Gastroesophageal sphincter (tissue), 4 donors: ENCODE results near the gene BABAM2. TPM values are rescaled to one million over a fixed set of nuclear protein-coding genes. Genes with fewer than 3 reads are reported as not detected.
"Not testable (repeated sequence)": the region's sequence is repeated elsewhere in the genome, so short reads cannot be mapped to it uniquely, and the experiment has no call there.

Experiments used
- ATAC-seq: fragments of 150-250 bp; one replicate; pipeline ENCODE4 v1.9.1; 2016; ENCODE audit warnings: mild to moderate bottlenecking, moderate library complexity
- H3K27ac ChIP-seq, 4 donors: fragments of 200-600 bp; sonication (generic) in 3 of 4; 1 replicate in 3 of 4; 2 replicates in 1 of 4; pipeline ENCODE4 v1.5.1; 2016 to 2019
- H3K27me3 ChIP-seq: fragments of 200-600 bp; sonication (generic); one replicate; pipeline ENCODE4 v1.5.1; 2019
- H3K36me3 ChIP-seq, 2 donors: fragments of 200-600 bp; sonication (generic); one replicate each; pipeline ENCODE4 v1.5.1; 2019; ENCODE audit warnings: control low read depth in 1 of 2
- H3K4me1 ChIP-seq, 3 donors: fragments of 200-600 bp; sonication (generic); 1 replicate in 2 of 3; 2 replicates in 1 of 3; pipeline ENCODE4 v1.5.1; 2016 to 2019; ENCODE audit warnings: control low read depth in 2 of 3
- H3K4me3 ChIP-seq, 2 donors: fragments of 200-600 bp; sonication (generic); one replicate each; pipeline ENCODE4 v1.5.1; 2019; ENCODE audit warnings: mild to moderate bottlenecking in 1 of 2, moderate library complexity in 1 of 2
- H3K9me3 ChIP-seq, 3 donors: fragments of 200-600 bp; sonication (generic); one replicate each; pipeline ENCODE4 v1.5.1; 2017 to 2019; ENCODE audit warnings: control low read depth in 2 of 3
- EP300 ChIP-seq: sonication (generic); formaldehyde crosslinking; IDR thresholded peaks from one replicate; pipeline ENCODE4 v1.6.1; 2017; ENCODE audit warnings: antibody characterized with exemption, mild to moderate bottlenecking
- POLR2A ChIP-seq, 2 donors: fragments of 450-650 bp; IDR thresholded peaks; one replicate each; pipeline ENCODE4 v1.6.1; 2017; ENCODE audit warnings: antibody characterized with exemption in 2 of 2, mild to moderate bottlenecking in 2 of 2, moderate library complexity in 1 of 2
- POLR2AphosphoS5 ChIP-seq: sonication (generic); formaldehyde crosslinking; IDR thresholded peaks from one replicate; pipeline ENCODE4 v1.6.1; 2017; ENCODE audit warnings: antibody characterized with exemption
- WGBS, 2 donors: methylation state at CpG; one replicate each; pipeline ENCODE4 v1.1.5; 2018; ENCODE audit warnings: low coverage in 1 of 2; 5-methylcytosine and 5-hydroxymethylcytosine counted together
- total RNA-seq, 4 donors: library from RNA; depleted of rRNA; stranded (reverse); fragments of >200 nt; gene quantifications; one replicate each; pipeline ENCODE4 v1.1.0, GENCODE V29; 2016
- TF ChIP-seq, protein P1 (sequence below), 4 experiments: fragments of 200-600 bp in 2 of 4; fragments of 450-650 bp in 2 of 4; sonication (generic) in 1 of 4; IDR thresholded peaks; one replicate each; pipeline ENCODE4 v1.5.1; 2017 to 2019; ENCODE audit warnings: antibody characterized with exemption in 4 of 4, mild to moderate bottlenecking in 2 of 4, moderate library complexity in 2 of 4

The BABAM2 gene
- total RNA-seq, 4 donors from 2014 or later: 28.5 to 43.6 (median 37.4) TPM

DNA sequence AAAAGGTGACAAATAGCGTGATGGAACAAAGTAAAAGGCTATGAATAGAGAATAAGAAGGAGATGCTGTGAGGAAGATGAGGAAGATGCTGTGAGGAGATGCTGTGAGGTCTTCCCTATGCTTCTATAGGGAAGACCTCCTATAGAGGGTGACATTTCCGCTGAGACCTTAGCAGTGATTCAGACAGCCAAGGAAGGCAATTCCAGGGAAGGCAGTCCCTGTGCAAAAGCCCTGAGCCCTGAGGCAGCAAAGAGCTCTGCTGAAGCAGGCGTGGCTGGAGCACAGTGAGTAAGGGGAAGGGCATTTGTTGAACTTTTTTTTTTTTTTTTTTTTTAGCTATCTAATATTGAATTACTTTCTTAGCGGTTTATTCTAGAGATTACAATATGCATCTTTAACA is 359.5 kb downstream of the BABAM2 start:
- no peaks in the 10 kb centered on the region for H3K9me3 ChIP-seq
- H3K4me3 ChIP-seq: no peak overlapping the region
- H3K4me1 ChIP-seq: peaks cover 3 to 14% (median 6%) of the 10 kb centered on the region in 3 donors
- 100% methylated on average over 2 to 3 of the region's 4 CpGs for WGBS, 2 donors
- no peak for ATAC-seq
- H3K27ac ChIP-seq: no peak overlapping the region
- peaks cover 0 to 10% of the 10 kb centered on the region in 2 donors for H3K36me3 ChIP-seq
- H3K27me3 ChIP-seq: no peaks in the 10 kb centered on the region
- TF ChIP-seq, protein P1, sequence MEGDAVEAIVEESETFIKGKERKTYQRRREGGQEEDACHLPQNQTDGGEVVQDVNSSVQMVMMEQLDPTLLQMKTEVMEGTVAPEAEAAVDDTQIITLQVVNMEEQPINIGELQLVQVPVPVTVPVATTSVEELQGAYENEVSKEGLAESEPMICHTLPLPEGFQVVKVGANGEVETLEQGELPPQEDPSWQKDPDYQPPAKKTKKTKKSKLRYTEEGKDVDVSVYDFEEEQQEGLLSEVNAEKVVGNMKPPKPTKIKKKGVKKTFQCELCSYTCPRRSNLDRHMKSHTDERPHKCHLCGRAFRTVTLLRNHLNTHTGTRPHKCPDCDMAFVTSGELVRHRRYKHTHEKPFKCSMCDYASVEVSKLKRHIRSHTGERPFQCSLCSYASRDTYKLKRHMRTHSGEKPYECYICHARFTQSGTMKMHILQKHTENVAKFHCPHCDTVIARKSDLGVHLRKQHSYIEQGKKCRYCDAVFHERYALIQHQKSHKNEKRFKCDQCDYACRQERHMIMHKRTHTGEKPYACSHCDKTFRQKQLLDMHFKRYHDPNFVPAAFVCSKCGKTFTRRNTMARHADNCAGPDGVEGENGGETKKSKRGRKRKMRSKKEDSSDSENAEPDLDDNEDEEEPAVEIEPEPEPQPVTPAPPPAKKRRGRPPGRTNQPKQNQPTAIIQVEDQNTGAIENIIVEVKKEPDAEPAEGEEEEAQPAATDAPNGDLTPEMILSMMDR (IDR thresholded peaks at IDR 0.05): no peak

DNA sequence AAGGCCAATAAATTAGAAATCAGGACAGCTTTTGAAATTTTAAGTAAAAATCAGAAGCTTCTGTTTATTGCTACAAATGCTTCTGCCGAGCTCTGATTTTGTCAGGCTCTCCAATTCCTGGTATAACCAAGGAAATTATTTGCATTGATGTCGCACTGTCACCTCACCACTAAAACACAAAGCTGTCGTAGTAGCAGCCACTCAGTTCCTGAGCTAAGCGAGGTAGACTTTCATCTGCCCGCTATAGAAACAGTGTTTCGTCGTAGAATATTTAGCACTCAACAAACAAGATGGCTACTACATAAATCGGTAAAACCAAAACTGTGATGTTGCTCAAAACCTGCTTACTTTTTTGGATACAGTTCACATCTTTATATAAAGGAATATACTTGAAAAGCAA is 360.8 kb downstream of the BABAM2 start:
- ATAC-seq: no peak
- H3K4me1 ChIP-seq: peaks cover 3 to 14% (median 6%) of the 10 kb centered on the region in 3 donors
- H3K9me3 ChIP-seq: no peaks in the 10 kb centered on the region
- H3K36me3 ChIP-seq: peaks cover 0 to 5% of the 10 kb centered on the region in 2 donors
- TF ChIP-seq POLR2A (IDR thresholded peaks at IDR 0.05) (no peak), EP300 (no peak), POLR2AphosphoS5 (no peak)
- TF ChIP-seq, protein P1 (IDR thresholded peaks at IDR 0.05): no peak
- no peaks in the 10 kb centered on the region for H3K27me3 ChIP-seq
- H3K27ac ChIP-seq: no peak overlapping the region
- no peak overlapping the region for H3K4me3 ChIP-seq
- 85 to 88% methylated on average over 8 of the region's 8 CpGs for WGBS, 2 donors

- 93 to 100% methylated on average over 2 of the region's 2 CpGs for WGBS, 2 donors
- ATAC-seq: no peak
- Histone ChIP-seq H3K4me3 (no peak overlapping the region), H3K9me3 (no peaks in the 10 kb centered on the region), H3K36me3 (peaks cover 0 to 11% of the 10 kb centered on the region in 2 donors), H3K27me3 (no peaks in the 10 kb centered on the region), H3K4me1 (peaks cover 3 to 12% (median 4%) of the 10 kb centered on the region in 3 donors), H3K27ac (no peak overlapping the region)
- TF ChIP-seq, protein P1 (IDR thresholded peaks at IDR 0.05): no peak
- TF ChIP-seq POLR2AphosphoS5: no peak
- no peak for TF ChIP-seq EP300
- no peak for TF ChIP-seq POLR2A (IDR thresholded peaks at IDR 0.05)
Measured at GRCh38 chr2:28252311-28252710, 361.8 kb downstream of the BABAM2 start.

DNA sequence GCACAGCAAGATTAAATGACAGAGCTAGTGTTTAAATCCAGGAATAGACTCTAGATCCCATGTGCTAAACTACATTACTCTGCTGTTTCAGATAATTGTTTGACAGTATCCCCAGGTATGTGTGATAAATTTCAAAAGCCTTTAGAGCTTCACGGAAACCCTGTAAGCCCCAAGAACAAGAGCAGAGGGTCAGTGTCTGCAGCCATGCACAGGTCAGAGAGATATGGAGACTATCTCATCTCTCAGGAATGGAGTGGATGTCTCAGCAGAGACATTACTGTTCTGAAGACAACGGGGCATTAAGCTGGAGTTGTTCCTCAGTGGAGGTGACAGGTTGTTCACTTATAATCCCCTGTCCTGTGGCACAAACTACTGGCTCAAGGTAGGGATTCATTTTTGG is 363.0 kb downstream of the BABAM2 start:
- no peaks in the 10 kb centered on the region for H3K9me3 ChIP-seq
- H3K27me3 ChIP-seq: no peaks in the 10 kb centered on the region
- TF ChIP-seq POLR2AphosphoS5 (no peak), EP300 (no peak), POLR2A (IDR thresholded peaks at IDR 0.05) (no peak)
- TF ChIP-seq, protein P1 (IDR thresholded peaks at IDR 0.05): no peak
- WGBS, 2 donors: 71 to 92% methylated on average over 2 of the region's 2 CpGs
- H3K36me3 ChIP-seq: peaks cover 0 to 14% of the 10 kb centered on the region in 2 donors
- H3K4me3 ChIP-seq: no peak overlapping the region
- no peaks in the 10 kb centered on the region for H3K4me1 ChIP-seq
- no peak for ATAC-seq
- no peak overlapping the region for H3K27ac ChIP-seq

DNA sequence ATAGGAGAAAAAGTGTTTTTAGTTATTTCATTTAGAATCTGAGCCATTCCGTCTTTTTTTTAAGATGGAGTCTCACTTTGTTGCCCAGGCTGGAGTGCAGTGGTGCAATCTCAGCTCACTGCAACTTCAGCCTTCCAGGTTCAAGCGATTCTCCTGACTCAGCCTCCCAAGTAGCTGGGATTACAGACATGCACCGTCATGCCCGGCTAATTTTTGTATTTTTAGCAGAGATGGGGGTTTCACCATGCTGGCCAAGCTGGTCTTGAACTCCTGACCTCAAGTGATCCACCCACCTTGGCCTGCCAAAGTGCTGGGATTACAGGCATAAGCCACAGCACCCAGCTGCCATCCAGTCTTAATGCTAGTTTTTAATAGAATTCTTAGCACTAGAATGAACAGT is 364.7 kb downstream of the BABAM2 start:
- H3K4me1 ChIP-seq, H3K9me3 ChIP-seq, H3K27ac ChIP-seq, H3K4me3 ChIP-seq, H3K27me3 ChIP-seq, ATAC-seq: not testable (repeated sequence)
- 95 to 99% methylated on average over 4 of the region's 4 CpGs for WGBS, 2 donors
- H3K36me3 ChIP-seq: peaks cover 0 to 18% of the 10 kb centered on the region in 2 donors
